Left lung (tissue), 10 donors: ENCODE measurements around the gene C5AR1. TPM values are rescaled to one million over a fixed set of nuclear protein-coding genes. Genes with fewer than 3 reads are reported as not detected.
"Not testable (repeated sequence)": the region's sequence is repeated elsewhere in the genome, so short reads cannot be mapped to it uniquely, and the experiment has no call there.

Source experiments
- ATAC-seq: fragments of 200-7000 bp; cut with Tn5 transposase; one replicate; pipeline ENCODE4 v1.9.1; 2020; ENCODE audit warnings: moderate library complexity
- DNase-seq, 4 donors: peaks; one replicate each; pipeline ENCODE4 v3.0.0-alpha.2; 2013 to 2020
- H3K27ac ChIP-seq, 2 donors: fragments of 200-600 bp; sonication (generic) in 1 of 2; one replicate each; pipeline versions ENCODE4 v1.5.0 to v1.8.0; 2020 to 2021
- H3K27me3 ChIP-seq, 2 donors: fragments of 200-600 bp; sonication (generic) in 1 of 2; one replicate each; pipeline versions ENCODE4 v1.5.0 to v1.8.0; 2020 to 2021
- H3K36me3 ChIP-seq, 2 donors: fragments of 200-600 bp; sonication (generic) in 1 of 2; one replicate each; pipeline versions ENCODE4 v1.5.0 to v1.8.0; 2020 to 2021
- H3K4me1 ChIP-seq, 2 donors: fragments of 200-600 bp; one replicate each; pipeline ENCODE4 v1.8.0; 2021
- H3K4me3 ChIP-seq, 2 donors: fragments of 200-600 bp; sonication (generic) in 1 of 2; one replicate each; pipeline versions ENCODE4 v1.5.0 to v1.8.0; 2020 to 2021; ENCODE audit warnings: mild to moderate bottlenecking in 1 of 2
- H3K9me3 ChIP-seq, 2 donors: fragments of 200-600 bp; sonication (generic) in 1 of 2; one replicate each; pipeline versions ENCODE4 v1.5.0 to v1.8.0; 2020 to 2021
- intact Hi-C, 2 donors: fragments of 100-400 bp; cut with DNase I; formaldehyde crosslinking; loops; one replicate each; pipeline versions ENCODE4 v1.11.2 to v1.14.2; 2022
- polyA plus RNA-seq, 6 donors: library from polyadenylated mRNA; unstranded; fragments of 120-200 nt; gene quantifications; one replicate each; pipeline ENCODE4 v1.2.1, GENCODE V29; 2013; ENCODE audit not compliant: insufficient read length in 6 of 6
- total RNA-seq, 2 donors: library from RNA; stranded (reverse); fragmentation: NEBNext Ultra II Directional; extraction: Animal tissue kit (Norgen Biotek cat#: 25700); gene quantifications; one replicate each; pipeline ENCODE4 v1.2.1, GENCODE V29; 2021
- TF ChIP-seq, protein P1 (sequence below), 2 donors: fragments of 200-600 bp; sonication (generic) in 1 of 2; IDR thresholded peaks; one replicate each; pipeline versions ENCODE4 v1.5.0 to v1.8.0; 2021; ENCODE audit warnings: antibody characterized with exemption in 2 of 2
- donor health status: DM: no; HTN: yes; CAD: no.
- donor health status: DM: no; HTN: no; CAD: no.

Gene C5AR1
- total and polyA plus RNA-seq, 8 donors = 2.0 to 110 (median 3.5) TPM

DNA sequence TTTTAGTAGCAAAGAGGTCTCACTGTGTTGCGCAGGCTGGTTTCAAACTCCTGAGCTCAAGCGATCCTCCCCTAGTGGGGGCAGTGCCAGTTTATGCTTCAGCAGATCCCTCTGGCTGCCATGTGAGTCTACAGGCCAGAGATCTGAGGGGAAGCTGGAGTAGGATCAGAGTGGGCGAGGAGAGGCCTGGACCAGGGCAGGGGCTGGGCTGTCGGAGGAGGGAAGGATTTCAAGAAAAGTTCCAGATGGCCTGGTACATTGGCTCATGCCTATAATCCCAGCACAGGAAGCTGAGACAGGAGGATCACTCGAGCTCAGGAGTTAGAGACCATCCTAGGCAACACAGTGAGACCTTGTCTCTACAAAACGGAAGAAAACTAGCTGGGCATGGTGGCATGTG lies 49.3 kb downstream of the C5AR1 start:
- Histone ChIP-seq H3K4me1 (peaks cover 0 to 15% of the 10 kb centered on the region in 2 donors), H3K9me3 (no peaks in the 10 kb centered on the region), H3K4me3 (no peak overlapping the region), H3K27ac (no peak overlapping the region), H3K27me3 (no peaks in the 10 kb centered on the region), H3K36me3 (peaks cover 0 to 100% of the 10 kb centered on the region in 2 donors)
- DNase-seq = peak in 1 of 4 donors; percentile 27
- ATAC-seq = no peak
- TF ChIP-seq, protein P1, sequence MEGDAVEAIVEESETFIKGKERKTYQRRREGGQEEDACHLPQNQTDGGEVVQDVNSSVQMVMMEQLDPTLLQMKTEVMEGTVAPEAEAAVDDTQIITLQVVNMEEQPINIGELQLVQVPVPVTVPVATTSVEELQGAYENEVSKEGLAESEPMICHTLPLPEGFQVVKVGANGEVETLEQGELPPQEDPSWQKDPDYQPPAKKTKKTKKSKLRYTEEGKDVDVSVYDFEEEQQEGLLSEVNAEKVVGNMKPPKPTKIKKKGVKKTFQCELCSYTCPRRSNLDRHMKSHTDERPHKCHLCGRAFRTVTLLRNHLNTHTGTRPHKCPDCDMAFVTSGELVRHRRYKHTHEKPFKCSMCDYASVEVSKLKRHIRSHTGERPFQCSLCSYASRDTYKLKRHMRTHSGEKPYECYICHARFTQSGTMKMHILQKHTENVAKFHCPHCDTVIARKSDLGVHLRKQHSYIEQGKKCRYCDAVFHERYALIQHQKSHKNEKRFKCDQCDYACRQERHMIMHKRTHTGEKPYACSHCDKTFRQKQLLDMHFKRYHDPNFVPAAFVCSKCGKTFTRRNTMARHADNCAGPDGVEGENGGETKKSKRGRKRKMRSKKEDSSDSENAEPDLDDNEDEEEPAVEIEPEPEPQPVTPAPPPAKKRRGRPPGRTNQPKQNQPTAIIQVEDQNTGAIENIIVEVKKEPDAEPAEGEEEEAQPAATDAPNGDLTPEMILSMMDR (IDR thresholded peaks at IDR 0.05) = no peak
- intact Hi-C loops = no loop called here

DNA sequence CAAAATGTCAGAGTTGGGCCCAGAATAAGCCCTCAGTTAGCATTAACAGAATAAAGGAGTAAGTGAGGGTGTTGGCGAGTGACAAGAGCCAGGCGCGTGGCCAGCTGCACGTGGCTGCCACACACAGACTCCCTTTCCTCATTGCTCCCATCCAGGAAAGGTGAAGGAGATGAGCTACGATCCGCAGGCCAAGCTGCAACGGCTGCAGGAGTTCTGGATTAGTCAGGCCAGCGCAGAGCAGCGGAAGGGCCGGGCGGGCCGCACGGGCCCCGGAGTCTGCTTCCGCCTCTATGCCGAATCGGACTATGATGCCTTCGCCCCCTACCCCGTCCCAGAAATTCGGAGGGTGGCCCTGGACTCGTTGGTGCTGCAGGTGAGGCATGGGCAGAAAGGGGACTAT lies 52.7 kb downstream of the C5AR1 start:
- no peak for ATAC-seq
- Histone ChIP-seq H3K4me3 (no peak overlapping the region), H3K9me3 (no peaks in the 10 kb centered on the region), H3K36me3 (peaks cover 0 to 100% of the 10 kb centered on the region in 2 donors), H3K27ac (no peak overlapping the region), H3K27me3 (no peaks in the 10 kb centered on the region), H3K4me1 (peaks cover 0 to 27% of the 10 kb centered on the region in 2 donors)
- TF ChIP-seq, protein P1 (IDR thresholded peaks at IDR 0.05) = no peak
- DNase-seq = no peak
- intact Hi-C loops = no loop called here

DNA sequence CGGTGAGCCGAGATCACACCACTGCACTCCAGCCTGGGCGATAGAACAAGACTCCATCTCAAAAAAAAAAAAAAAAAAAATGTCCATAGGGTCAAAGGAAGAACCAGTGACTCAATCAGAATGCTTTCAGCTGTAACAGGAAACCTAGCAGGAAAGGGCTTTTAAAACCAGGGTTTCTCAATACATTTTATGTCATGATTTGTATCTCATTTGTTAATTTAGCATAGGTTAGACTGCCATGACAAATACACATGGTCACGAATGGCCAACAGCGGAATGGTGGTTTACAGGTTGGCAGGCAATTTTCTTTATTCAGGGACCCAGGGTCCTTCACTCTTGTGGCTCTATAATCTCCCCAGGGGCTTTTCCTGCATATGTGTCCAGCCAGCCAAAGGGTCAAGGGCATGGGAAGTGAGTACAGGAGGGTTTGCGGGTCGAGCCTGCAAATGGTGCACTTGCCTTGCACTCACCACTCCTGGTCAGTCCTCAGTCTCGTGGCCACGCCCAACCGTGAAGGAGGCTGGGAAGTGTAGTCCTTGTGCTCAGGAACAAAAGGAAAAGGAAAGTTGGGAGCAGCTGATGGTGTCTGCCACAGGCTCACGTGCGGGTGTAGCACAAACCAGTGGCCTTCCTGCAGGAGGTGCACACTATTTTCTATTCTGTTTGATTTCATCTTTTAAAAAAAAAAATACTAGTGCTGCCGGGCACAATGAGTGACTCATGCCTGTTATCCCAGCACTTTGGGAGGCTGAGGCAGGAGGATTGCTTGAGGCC lies 54.3 kb downstream of the C5AR1 start:
- no peak overlapping the region for H3K4me3 ChIP-seq
- ATAC-seq (peak; percentile 54), DNase-seq (no peak)
- no peaks in the 10 kb centered on the region for H3K9me3 ChIP-seq
- H3K36me3 ChIP-seq = peaks cover 0 to 97% of the 10 kb centered on the region in 2 donors
- TF ChIP-seq, protein P1 (IDR thresholded peaks at IDR 0.05) = no peak
- intact Hi-C loops = no loop called here
- no peaks in the 10 kb centered on the region for H3K27me3 ChIP-seq
- peak overlapping the region in 1 of 2 donors; percentile 82 for H3K27ac ChIP-seq
- peaks cover 0 to 31% of the 10 kb centered on the region in 2 donors for H3K4me1 ChIP-seq

DNA sequence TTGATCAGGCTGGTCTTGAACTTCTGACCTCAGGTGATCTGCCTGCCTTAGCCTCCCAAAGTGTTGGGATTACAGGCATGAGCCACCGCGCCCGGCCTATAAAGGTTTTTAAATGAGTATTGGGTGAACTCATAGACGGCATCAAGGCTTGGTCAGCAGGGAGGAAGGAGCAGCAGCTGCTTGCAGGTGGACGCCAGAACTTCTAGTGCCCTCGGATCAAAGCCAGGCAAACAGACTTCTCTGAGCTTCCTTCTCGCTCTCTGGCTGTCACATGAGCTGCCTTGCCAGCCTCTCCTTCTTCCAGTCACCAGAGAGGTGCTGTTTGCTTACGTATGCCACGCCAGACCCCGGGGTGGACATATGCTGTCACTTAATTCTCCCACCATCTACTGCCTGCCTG lies 55.8 kb downstream of the C5AR1 start:
- Histone ChIP-seq H3K4me1 (peaks cover 0 to 46% of the 10 kb centered on the region in 2 donors), H3K36me3 (peaks cover 0 to 97% of the 10 kb centered on the region in 2 donors)
- DNase-seq = peak in 1 of 4 donors; percentile 19
- ATAC-seq, H3K27ac ChIP-seq, intact Hi-C loops, H3K4me3 ChIP-seq, H3K9me3 ChIP-seq, H3K27me3 ChIP-seq: not testable (repeated sequence)

DNA sequence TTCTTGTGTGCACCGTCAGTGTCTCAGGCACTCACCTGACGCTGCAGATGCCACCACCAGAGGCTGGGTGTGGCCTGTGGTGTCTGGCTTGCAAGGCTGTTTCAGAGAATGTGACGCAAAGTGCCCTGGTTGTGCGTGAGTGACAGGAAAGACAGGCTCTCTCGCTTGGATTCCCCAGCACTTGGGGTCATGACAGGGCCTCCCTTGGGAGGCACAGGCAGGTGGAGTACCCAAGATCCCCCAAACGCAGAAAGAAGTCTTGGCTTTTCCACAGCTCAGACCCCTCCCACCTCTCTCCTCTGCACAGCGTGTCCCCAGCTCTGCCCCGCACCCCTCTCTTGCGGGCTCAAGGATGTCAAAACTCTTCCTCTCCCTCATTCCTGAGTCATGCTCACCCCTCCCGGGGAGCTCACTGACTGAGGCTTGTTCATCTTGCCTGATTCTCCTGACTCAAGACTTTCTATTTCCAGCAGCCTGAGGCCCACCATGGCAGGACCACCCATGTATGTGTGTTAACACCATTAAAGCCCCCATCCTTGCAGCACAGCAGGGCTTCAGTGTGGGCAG lies 60.5 kb downstream of the C5AR1 start:
- no peaks in the 10 kb centered on the region for H3K27me3 ChIP-seq
- DNase-seq (peak in 2 of 4 donors; percentile 73 to 87), ATAC-seq (peak; percentile 80)
- TF ChIP-seq, protein P1 (IDR thresholded peaks at IDR 0.05) = no peak
- H3K4me3 ChIP-seq = no peak overlapping the region
- H3K27ac ChIP-seq = peak overlapping the region in 1 of 2 donors; percentile 85
- peaks cover 0 to 42% of the 10 kb centered on the region in 2 donors for H3K4me1 ChIP-seq
- peaks cover 0 to 97% of the 10 kb centered on the region in 2 donors for H3K36me3 ChIP-seq
- intact Hi-C loops = no loop called here
- H3K9me3 ChIP-seq = no peaks in the 10 kb centered on the region
